Peyer's patch (tissue), 4 donors: Measurements from ENCODE around the gene ZNF74.

ENCODE experiments used
- CTCF ChIP-seq, 6 experiments: fragments of 450-650 bp in 4 of 6; fragments of 200-600 bp in 2 of 6; sonication (generic) in 1 of 6; IDR thresholded peaks; one replicate each; pipeline ENCODE4 v1.5.1; 2017 to 2019; ENCODE audit warnings: antibody characterized with exemption in 6 of 6, mild to moderate bottlenecking in 3 of 6, moderate library complexity in 1 of 6
- POLR2A ChIP-seq, 2 donors: fragments of 450-650 bp; IDR thresholded peaks; one replicate each; pipeline ENCODE4 v1.5.1; 2017; ENCODE audit warnings: antibody characterized with exemption in 2 of 2, mild to moderate bottlenecking in 2 of 2, moderate library complexity in 2 of 2

DNA sequence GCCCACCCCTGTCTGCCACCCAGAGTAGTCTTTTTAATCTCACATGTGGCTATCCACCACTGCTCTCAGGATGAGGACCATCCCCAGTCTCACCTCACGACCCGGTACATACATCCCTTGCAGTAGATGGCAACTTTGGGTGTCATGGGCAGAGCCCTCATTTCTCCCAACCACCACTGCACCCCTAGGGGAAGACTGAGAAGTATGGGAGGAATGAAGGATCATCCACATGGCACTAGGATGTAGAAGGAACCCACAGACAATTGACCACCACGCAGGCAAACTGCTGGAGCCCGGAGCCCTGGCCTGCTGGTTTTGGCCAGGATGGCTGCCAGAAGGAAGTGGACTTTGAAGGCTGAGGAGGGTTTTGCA, 45.6 kb downstream of the ZNF74 start:
- TF ChIP-seq CTCF (IDR thresholded peaks at IDR 0.05) (no peak), POLR2A (IDR thresholded peaks at IDR 0.05) (no peak)
